Hepatocyte (in vitro differentiated cells): Measurements from ENCODE around the gene SLC25A44. TPM values are rescaled to one million over a fixed set of nuclear protein-coding genes. Genes with fewer than 3 reads are reported as not detected.
A peak's percentile ranks its signal among the peaks of the same experiment; 100 is the strongest.

Experiments
- DNase-seq: peaks from one replicate; pipeline ENCODE4 v3.0.0-alpha.2; 2016; ENCODE audit warnings: low spot score
- H2AFZ ChIP-seq: fragments of 200-600 bp; sonication (generic); 2 replicates; pipeline ENCODE4 v1.6.0; 2016; ENCODE audit warnings: antibody characterized with exemption, mild to moderate bottlenecking
- H3K27ac ChIP-seq: fragments of 200-600 bp; sonication (generic); 2 replicates; pipeline ENCODE4 v1.5.1; 2016; ENCODE audit warnings: mild to moderate bottlenecking
- H3K27me3 ChIP-seq: fragments of 200-600 bp; sonication (generic); 2 replicates; pipeline ENCODE4 v1.6.1; 2016
- H3K36me3 ChIP-seq: fragments of 200-600 bp; sonication (generic); replicated peaks from 2 replicates; pipeline ENCODE4 v1.5.1; 2016; ENCODE audit warnings: low read depth; ENCODE audit not compliant: insufficient read depth
- H3K4me1 ChIP-seq: fragments of 200-600 bp; sonication (generic); 2 replicates; pipeline ENCODE4 v1.5.1; 2016; ENCODE audit warnings: mild to moderate bottlenecking, moderate library complexity; ENCODE audit not compliant: insufficient read depth
- H3K4me2 ChIP-seq: fragments of 200-600 bp; sonication (generic); 2 replicates; pipeline ENCODE4 v1.6.0; 2016
- H3K4me3 ChIP-seq: fragments of 200-600 bp; sonication (generic); 2 replicates; pipeline ENCODE4 v1.5.1; 2016; ENCODE audit warnings: mild to moderate bottlenecking
- H3K79me2 ChIP-seq: fragments of 200-600 bp; sonication (generic); 2 replicates; pipeline ENCODE4 v1.6.0; 2017; ENCODE audit warnings: mild to moderate bottlenecking
- H3K9me2 ChIP-seq: fragments of 200-600 bp; sonication (generic); replicated peaks from 2 replicates; pipeline ENCODE4 v1.6.0; 2017; ENCODE audit warnings: mild to moderate bottlenecking; ENCODE audit not compliant: insufficient read depth
- H3K9me3 ChIP-seq: fragments of 200-600 bp; sonication (generic); 2 replicates; pipeline ENCODE4 v1.5.1; 2016; ENCODE audit warnings: low read depth, mild to moderate bottlenecking
- H4K20me1 ChIP-seq: fragments of 200-600 bp; sonication (generic); 2 replicates; pipeline ENCODE4 v1.6.0; 2016; ENCODE audit warnings: mild to moderate bottlenecking; ENCODE audit not compliant: insufficient read depth, poor library complexity, severe bottlenecking
- EZH2 ChIP-seq: fragments of 200-600 bp; sonication (generic); IDR thresholded peaks from 2 replicates; pipeline ENCODE4 v1.6.1; 2016; ENCODE audit warnings: antibody characterized with exemption, mild to moderate bottlenecking, borderline replicate concordance
- EZH2phosphoT487 ChIP-seq: fragments of 200-600 bp; sonication (generic); IDR thresholded peaks from one replicate; pipeline ENCODE4 v1.6.1; 2018; ENCODE audit warnings: antibody characterized with exemption, mild to moderate bottlenecking, low read depth, moderate library complexity; ENCODE audit not compliant: unreplicated experiment, severe bottlenecking
- WGBS: methylation state at CpG from one replicate; pipeline ENCODE4 v1.1.6; 2016; ENCODE audit warnings: low lambda C conversion rate; ENCODE audit errors: missing lambda C conversion rate; 5-methylcytosine and 5-hydroxymethylcytosine counted together
- polyA plus RNA-seq: library from polyadenylated mRNA; unstranded; fragments of >200 nt; fragmentation: Nextera tagmentation; extraction: Ambion mirVana; gene quantifications from 2 replicates; pipeline ENCODE4 v1.2.1, GENCODE V29; 2016
- total RNA-seq: library from RNA; depleted of rRNA; stranded (reverse); fragments of >200 nt; gene quantifications from 2 replicates; pipeline ENCODE4 v1.2.3, GENCODE V29; 2014
- TF ChIP-seq, protein P1 (sequence below): fragments of 200-600 bp; sonication (generic); IDR thresholded peaks from 2 replicates; pipeline ENCODE4 v1.5.1; 2016; ENCODE audit warnings: antibody characterized with exemption, mild to moderate bottlenecking; ENCODE audit not compliant: poor library complexity

The SLC25A44 gene
- total and polyA plus RNA-seq, 2 experiments from 2014 or later, result 16.9 to 19.3 TPM

DNA sequence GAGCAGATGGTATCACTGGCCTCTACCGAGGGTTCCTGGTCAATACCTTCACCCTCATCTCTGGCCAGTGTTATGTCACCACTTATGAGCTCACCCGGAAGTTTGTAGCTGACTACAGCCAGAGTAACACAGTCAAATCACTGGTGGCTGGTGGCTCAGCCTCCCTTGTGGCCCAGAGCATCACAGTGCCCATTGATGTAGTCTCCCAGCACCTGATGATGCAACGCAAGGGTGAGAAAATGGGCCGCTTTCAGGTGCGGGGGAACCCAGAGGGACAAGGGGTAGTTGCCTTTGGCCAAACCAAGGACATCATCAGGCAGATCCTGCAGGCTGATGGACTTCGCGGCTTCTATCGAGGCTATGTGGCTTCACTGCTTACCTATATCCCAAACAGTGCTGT lies 6.1 kb downstream of the SLC25A44 start:
- 97% methylated on average over 8 of the region's 8 CpGs for WGBS
- Histone ChIP-seq H2AFZ (no peak overlapping the region), H3K79me2 (peaks cover 84% of the 10 kb centered on the region), H3K4me3 (no peak overlapping the region), H3K27ac (no peak overlapping the region), H3K4me2 (no peak overlapping the region), H3K36me3 (no peaks in the 10 kb centered on the region), H4K20me1 (no peaks in the 10 kb centered on the region), H3K9me2 (no peaks in the 10 kb centered on the region), H3K9me3 (no peaks in the 10 kb centered on the region), H3K27me3 (no peaks in the 10 kb centered on the region), H3K4me1 (peaks cover 6% of the 10 kb centered on the region)
- DNase-seq, result no peak
- TF ChIP-seq EZH2, result no peak
- TF ChIP-seq EZH2phosphoT487, result no peak
- TF ChIP-seq, protein P1, sequence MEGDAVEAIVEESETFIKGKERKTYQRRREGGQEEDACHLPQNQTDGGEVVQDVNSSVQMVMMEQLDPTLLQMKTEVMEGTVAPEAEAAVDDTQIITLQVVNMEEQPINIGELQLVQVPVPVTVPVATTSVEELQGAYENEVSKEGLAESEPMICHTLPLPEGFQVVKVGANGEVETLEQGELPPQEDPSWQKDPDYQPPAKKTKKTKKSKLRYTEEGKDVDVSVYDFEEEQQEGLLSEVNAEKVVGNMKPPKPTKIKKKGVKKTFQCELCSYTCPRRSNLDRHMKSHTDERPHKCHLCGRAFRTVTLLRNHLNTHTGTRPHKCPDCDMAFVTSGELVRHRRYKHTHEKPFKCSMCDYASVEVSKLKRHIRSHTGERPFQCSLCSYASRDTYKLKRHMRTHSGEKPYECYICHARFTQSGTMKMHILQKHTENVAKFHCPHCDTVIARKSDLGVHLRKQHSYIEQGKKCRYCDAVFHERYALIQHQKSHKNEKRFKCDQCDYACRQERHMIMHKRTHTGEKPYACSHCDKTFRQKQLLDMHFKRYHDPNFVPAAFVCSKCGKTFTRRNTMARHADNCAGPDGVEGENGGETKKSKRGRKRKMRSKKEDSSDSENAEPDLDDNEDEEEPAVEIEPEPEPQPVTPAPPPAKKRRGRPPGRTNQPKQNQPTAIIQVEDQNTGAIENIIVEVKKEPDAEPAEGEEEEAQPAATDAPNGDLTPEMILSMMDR, result no peak

DNA sequence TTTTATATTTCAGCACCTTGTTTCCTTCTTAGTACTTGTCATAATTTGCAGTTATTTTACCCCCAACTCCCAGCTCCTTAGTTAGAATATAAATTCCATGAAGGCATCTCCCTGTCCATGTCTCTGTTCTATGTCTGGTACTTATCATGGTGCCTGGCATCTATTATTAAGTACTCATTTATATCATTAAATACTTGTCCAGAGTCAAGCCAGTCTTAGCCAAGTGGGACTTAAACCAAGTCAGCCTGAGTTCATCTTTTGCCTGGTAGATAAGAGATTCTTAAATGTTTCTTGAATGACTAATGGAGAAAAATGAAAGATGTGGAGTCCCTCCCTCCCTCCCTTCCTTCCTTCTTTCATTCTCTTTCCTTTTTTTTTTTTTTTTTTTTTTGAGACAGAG lies 9.4 kb downstream of the SLC25A44 start:
- H3K9me2 ChIP-seq, result no peaks in the 10 kb centered on the region
- H3K9me3 ChIP-seq, result no peaks in the 10 kb centered on the region
- H3K4me2 ChIP-seq, result no peak overlapping the region
- H3K36me3 ChIP-seq, result no peaks in the 10 kb centered on the region
- peak overlapping the region; percentile 63 for H3K27ac ChIP-seq
- no peak overlapping the region for H2AFZ ChIP-seq
- DNase-seq, result no peak
- TF ChIP-seq, protein P1, result no peak
- TF ChIP-seq EZH2phosphoT487 (no peak), EZH2 (no peak)
- H3K4me3 ChIP-seq, result no peak overlapping the region
- peaks cover 51% of the 10 kb centered on the region for H3K79me2 ChIP-seq
- H4K20me1 ChIP-seq, result no peaks in the 10 kb centered on the region
- H3K27me3 ChIP-seq, result no peaks in the 10 kb centered on the region
- H3K4me1 ChIP-seq, result peaks cover 3% of the 10 kb centered on the region

DNA sequence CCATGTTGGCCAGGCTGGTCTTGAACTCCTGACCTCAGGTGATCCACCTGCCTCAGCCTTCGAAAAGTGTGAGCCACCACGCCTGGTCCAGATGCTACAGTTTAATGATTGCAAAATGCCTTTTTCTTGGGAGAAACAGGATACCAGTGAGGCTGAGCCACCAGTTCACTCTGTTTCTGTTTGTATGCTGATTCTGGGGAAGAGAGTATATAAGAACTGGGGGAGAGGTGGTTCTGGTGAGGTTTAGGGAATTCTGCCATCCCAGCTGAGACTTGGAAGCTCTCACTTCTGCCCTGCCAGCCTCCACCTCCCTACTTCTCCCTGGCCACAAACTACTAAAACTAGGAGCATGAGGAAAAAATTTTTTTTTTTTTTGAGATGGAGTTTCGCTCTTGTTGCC lies 10.8 kb downstream of the SLC25A44 start:
- no peak for TF ChIP-seq EZH2
- TF ChIP-seq, protein P1, result no peak
- TF ChIP-seq EZH2phosphoT487, result no peak
- Histone ChIP-seq H3K79me2 (peaks cover 43% of the 10 kb centered on the region), H3K27ac (no peak overlapping the region), H3K4me3 (no peak overlapping the region), H3K9me2 (no peaks in the 10 kb centered on the region), H3K9me3 (no peaks in the 10 kb centered on the region), H2AFZ (no peak overlapping the region), H3K27me3 (no peaks in the 10 kb centered on the region), H3K4me2 (no peak overlapping the region), H3K36me3 (no peaks in the 10 kb centered on the region), H3K4me1 (no peaks in the 10 kb centered on the region), H4K20me1 (no peaks in the 10 kb centered on the region)
- WGBS, result 96% methylated on average over 3 of the region's 3 CpGs
- DNase-seq, result no peak

DNA sequence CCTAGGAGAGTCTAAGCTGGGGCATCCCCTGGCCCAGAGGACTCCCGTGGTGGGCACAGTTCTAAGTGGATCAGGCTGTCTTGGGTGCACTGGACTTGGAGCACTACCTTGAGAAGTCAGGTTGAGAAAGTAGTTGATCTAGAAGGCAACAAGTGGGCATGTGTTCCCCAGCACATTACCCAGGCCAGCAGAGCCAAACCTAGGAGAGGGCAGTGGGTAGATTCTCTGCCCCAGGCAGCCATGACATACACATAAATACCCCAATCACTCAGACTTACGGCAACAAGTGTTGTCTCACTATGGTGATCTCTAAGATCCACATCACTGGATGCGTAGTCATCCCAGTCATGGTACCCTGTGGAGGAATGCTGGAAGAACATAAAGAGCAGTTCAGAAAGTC lies 17.3 kb downstream of the SLC25A44 start:
- no peak for DNase-seq
- 95% methylated on average over 3 of the region's 3 CpGs for WGBS
- peaks cover 28% of the 10 kb centered on the region for H3K79me2 ChIP-seq
- no peaks in the 10 kb centered on the region for H3K36me3 ChIP-seq
- no peak overlapping the region for H3K27ac ChIP-seq
- no peak overlapping the region for H2AFZ ChIP-seq
- H4K20me1 ChIP-seq, result no peaks in the 10 kb centered on the region
- H3K4me1 ChIP-seq, result peaks cover 8% of the 10 kb centered on the region
- no peak overlapping the region for H3K4me2 ChIP-seq
- no peak for TF ChIP-seq EZH2
- TF ChIP-seq, protein P1, result no peak
- TF ChIP-seq EZH2phosphoT487, result no peak
- H3K4me3 ChIP-seq, result no peak overlapping the region
- no peaks in the 10 kb centered on the region for H3K9me3 ChIP-seq
- H3K9me2 ChIP-seq, result no peaks in the 10 kb centered on the region
- H3K27me3 ChIP-seq, result no peaks in the 10 kb centered on the region
